ENCODE measurements around the gene GSTK1.
"Not testable (repeated sequence)": the region's sequence is repeated elsewhere in the genome, so short reads cannot be mapped to it uniquely, and the experiment has no call there.

The GSTK1 gene

GRCh38 chr7:143263266-143264195, at the start of gene GSTK1:
TSS of gene GSTK1 (plus strand) at chr7:143263441. CDS start at chr7:143263514, 73 bp downstream.
- H3K36me3 ChIP-seq (ENCODE audit: control insufficient read depth, insufficient read depth, low read length), result no peaks in the 10 kb centered on the region

DNA sequence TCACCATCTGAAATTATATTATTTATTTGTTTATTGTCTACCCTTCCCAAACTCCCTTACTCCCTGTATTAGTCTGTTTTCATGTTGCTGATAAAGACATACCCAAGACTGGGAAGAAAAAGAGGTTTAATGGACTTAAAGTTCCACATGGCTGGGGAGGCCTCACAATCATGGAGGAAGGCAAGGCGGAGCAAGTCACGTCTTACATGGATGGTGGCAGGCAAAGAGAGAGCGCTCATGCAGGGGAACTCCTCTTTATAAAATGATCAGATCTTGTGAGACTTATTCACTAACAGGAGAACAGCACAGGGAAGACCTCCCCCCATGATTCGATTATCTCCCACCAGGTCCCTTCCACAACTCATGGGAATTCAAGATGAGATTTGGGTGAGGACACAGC, 49.8 kb upstream of the GSTK1 start:
- H3K4me1 ChIP-seq (ENCODE audit: control insufficient read depth, insufficient read depth, low read length); H3K4me3 ChIP-seq (ENCODE audit: low read depth, low read length); H3K9ac ChIP-seq (ENCODE audit: low read depth, low read length); H3K9me3 ChIP-seq (ENCODE audit: control insufficient read depth, insufficient read depth, low read length); H3K36me3 ChIP-seq (ENCODE audit: control insufficient read depth, insufficient read depth, low read length); H3K27me3 ChIP-seq (ENCODE audit: control insufficient read depth, insufficient read depth, low read length): not testable (repeated sequence)

More at GRCh38 chr7:143263266-143264195, at the start of gene GSTK1:
- Histone ChIP-seq H3K27me3 (ENCODE audit: control insufficient read depth, insufficient read depth, low read length) (peaks cover 7% of the 10 kb centered on the region), H3K4me1 (ENCODE audit: control insufficient read depth, insufficient read depth, low read length) (peaks cover 3% of the 10 kb centered on the region), H3K9ac (ENCODE audit: low read depth, low read length) (peak within 1 kb of the TSS; percentile 83), H3K4me3 (ENCODE audit: low read depth, low read length) (peak within 1 kb of the TSS; percentile 89), H3K9me3 (ENCODE audit: control insufficient read depth, insufficient read depth, low read length) (no peaks in the 10 kb centered on the region)

DNA sequence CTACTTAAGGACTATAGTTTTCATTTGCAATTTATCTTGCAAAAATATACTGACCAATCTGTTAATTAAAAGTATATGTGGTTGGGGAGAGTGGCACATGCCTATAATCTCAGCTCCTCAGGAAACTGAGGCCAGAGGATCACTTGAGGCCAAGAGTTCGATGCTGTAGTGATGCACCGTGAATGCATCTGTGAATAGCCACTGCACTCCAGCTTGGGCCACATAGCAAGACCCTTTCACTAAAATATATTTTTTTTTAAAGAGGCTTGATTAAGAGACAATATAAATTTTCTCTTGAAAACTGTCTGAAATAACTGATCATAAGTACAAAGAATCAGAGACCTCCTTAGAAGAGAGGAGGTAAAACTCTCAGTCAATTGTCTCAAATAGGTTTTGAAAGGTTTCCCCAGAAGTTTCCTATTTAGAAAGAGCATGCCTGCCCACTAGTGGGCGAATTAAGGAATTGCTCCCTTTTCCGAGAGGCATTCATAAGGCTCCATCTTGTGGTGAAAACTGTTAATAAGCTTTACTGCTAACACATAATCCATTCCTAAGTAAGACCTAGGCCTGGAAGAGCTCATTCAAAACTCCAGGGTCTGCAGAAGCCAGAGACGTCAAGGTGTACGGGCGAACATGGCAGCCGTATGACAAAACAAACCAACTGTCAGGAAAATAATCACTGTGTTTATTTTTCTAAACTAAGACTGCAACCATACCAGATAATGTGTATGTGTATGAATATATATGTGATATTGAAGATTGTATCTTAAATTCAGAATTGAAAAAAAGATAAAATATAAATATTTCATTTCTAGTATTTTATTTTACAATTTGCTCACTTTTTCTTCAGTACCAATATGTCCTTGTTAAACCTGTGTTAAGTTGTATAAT, 48.2 kb upstream of the GSTK1 start:
- Histone ChIP-seq H3K9ac (ENCODE audit: low read depth, low read length) (no peak overlapping the region), H3K36me3 (ENCODE audit: control insufficient read depth, insufficient read depth, low read length) (no peaks in the 10 kb centered on the region), H3K27me3 (ENCODE audit: control insufficient read depth, insufficient read depth, low read length) (no peaks in the 10 kb centered on the region), H3K9me3 (ENCODE audit: control insufficient read depth, insufficient read depth, low read length) (no peaks in the 10 kb centered on the region), H3K4me3 (ENCODE audit: low read depth, low read length) (no peak overlapping the region), H3K4me1 (ENCODE audit: control insufficient read depth, insufficient read depth, low read length) (no peaks in the 10 kb centered on the region)

DNA sequence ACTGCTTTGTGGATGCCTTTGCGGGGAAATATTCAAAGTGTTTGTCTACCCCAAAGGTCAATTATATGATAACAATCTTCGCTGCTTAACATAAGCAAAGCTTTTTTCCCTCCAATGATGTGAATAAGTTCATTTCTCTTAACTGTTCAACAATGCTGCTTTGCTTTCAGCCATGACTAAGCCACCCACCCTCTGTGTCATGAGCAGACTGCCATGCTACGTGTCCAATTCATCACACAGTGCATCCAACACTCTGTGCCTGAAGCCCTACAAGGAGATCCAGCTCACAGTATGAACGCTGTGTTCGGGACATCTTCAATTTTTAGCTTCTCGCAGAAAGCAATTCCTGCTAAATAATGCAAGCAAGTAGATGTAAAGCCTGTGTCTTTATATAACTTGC, 47.1 kb upstream of the GSTK1 start:
- Histone ChIP-seq H3K4me3 (ENCODE audit: low read depth, low read length) (no peak overlapping the region), H3K4me1 (ENCODE audit: control insufficient read depth, insufficient read depth, low read length) (no peaks in the 10 kb centered on the region)

DNA sequence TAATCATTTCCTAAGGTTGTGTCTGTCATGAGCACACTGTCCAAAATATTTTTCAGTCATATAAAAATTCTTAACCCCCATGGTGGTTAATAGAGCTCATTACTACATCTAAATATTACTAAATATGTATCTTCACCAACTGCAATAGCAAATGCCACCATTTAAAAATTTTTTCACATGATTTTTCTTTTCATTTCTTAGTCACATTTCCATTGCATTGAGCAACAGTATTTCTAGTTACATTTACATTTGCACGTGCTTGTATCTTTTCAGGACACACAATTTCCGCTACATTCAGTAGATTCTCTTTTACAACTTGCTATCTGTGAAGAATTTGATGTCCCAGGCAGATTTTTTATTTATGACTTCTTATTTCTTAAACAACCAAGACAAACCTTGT, 46.6 kb upstream of the GSTK1 start:
- Histone ChIP-seq H3K9ac (ENCODE audit: low read depth, low read length) (no peak overlapping the region), H3K4me1 (ENCODE audit: control insufficient read depth, insufficient read depth, low read length) (no peaks in the 10 kb centered on the region), H3K4me3 (ENCODE audit: low read depth, low read length) (no peak overlapping the region), H3K27me3 (ENCODE audit: control insufficient read depth, insufficient read depth, low read length) (no peaks in the 10 kb centered on the region), H3K36me3 (ENCODE audit: control insufficient read depth, insufficient read depth, low read length) (no peaks in the 10 kb centered on the region), H3K9me3 (ENCODE audit: control insufficient read depth, insufficient read depth, low read length) (no peaks in the 10 kb centered on the region)

More for the DNA sequence above, 47.1 kb upstream of the GSTK1 start:
- Histone ChIP-seq H3K27me3 (ENCODE audit: control insufficient read depth, insufficient read depth, low read length) (no peaks in the 10 kb centered on the region), H3K9me3 (ENCODE audit: control insufficient read depth, insufficient read depth, low read length) (no peaks in the 10 kb centered on the region), H3K36me3 (ENCODE audit: control insufficient read depth, insufficient read depth, low read length) (no peaks in the 10 kb centered on the region), H3K9ac (ENCODE audit: low read depth, low read length) (no peak overlapping the region)

GRCh38 chr7:143217806-143218205, 45.4 kb upstream of the GSTK1 start:
- H3K9me3 ChIP-seq (ENCODE audit: control insufficient read depth, insufficient read depth, low read length), result no peaks in the 10 kb centered on the region

GRCh38 chr7:143221286-143221685, 42.0 kb upstream of the GSTK1 start:
- no peaks in the 10 kb centered on the region for H3K4me1 ChIP-seq (ENCODE audit: control insufficient read depth, insufficient read depth, low read length)
- no peaks in the 10 kb centered on the region for H3K9me3 ChIP-seq (ENCODE audit: control insufficient read depth, insufficient read depth, low read length)
- H3K4me3 ChIP-seq (ENCODE audit: low read depth, low read length), result no peak overlapping the region
- H3K9ac ChIP-seq (ENCODE audit: low read depth, low read length), result no peak overlapping the region
- no peaks in the 10 kb centered on the region for H3K36me3 ChIP-seq (ENCODE audit: control insufficient read depth, insufficient read depth, low read length)
- no peaks in the 10 kb centered on the region for H3K27me3 ChIP-seq (ENCODE audit: control insufficient read depth, insufficient read depth, low read length)

More at GRCh38 chr7:143217806-143218205, 45.4 kb upstream of the GSTK1 start:
- Histone ChIP-seq H3K4me3 (ENCODE audit: low read depth, low read length) (no peak overlapping the region), H3K36me3 (ENCODE audit: control insufficient read depth, insufficient read depth, low read length) (no peaks in the 10 kb centered on the region), H3K4me1 (ENCODE audit: control insufficient read depth, insufficient read depth, low read length) (no peaks in the 10 kb centered on the region), H3K9ac (ENCODE audit: low read depth, low read length) (no peak overlapping the region), H3K27me3 (ENCODE audit: control insufficient read depth, insufficient read depth, low read length) (no peaks in the 10 kb centered on the region)

GRCh38 chr7:143221737-143222136, 41.5 kb upstream of the GSTK1 start, which contains the start of gene TAS2R40:
TSS of gene TAS2R40 (plus strand) at chr7:143222037. CDS start at chr7:143222079, 42 bp downstream.
- Histone ChIP-seq H3K9me3 (ENCODE audit: control insufficient read depth, insufficient read depth, low read length) (no peaks in the 10 kb centered on the region), H3K36me3 (ENCODE audit: control insufficient read depth, insufficient read depth, low read length) (no peaks in the 10 kb centered on the region), H3K27me3 (ENCODE audit: control insufficient read depth, insufficient read depth, low read length) (no peaks in the 10 kb centered on the region), H3K4me3 (ENCODE audit: low read depth, low read length) (no peak within 1 kb of the TSS), H3K4me1 (ENCODE audit: control insufficient read depth, insufficient read depth, low read length) (no peaks in the 10 kb centered on the region), H3K9ac (ENCODE audit: low read depth, low read length) (no peak within 1 kb of the TSS)

DNA sequence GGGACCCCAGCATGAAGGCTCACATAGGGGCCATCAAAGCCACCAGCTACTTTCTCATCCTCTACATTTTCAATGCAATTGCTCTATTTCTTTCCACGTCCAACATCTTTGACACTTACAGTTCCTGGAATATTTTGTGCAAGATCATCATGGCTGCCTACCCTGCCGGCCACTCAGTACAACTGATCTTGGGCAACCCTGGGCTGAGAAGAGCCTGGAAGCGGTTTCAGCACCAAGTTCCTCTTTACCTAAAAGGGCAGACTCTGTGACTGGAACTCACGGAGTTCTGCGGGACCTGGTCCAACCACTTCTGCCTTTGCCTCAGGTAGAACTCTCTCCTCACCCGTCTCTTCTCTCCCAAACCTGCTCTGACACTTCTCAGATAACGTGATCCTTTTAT, 40.5 kb upstream of the GSTK1 start:
- Histone ChIP-seq H3K9me3 (ENCODE audit: control insufficient read depth, insufficient read depth, low read length) (no peaks in the 10 kb centered on the region), H3K4me1 (ENCODE audit: control insufficient read depth, insufficient read depth, low read length) (no peaks in the 10 kb centered on the region), H3K27me3 (ENCODE audit: control insufficient read depth, insufficient read depth, low read length) (no peaks in the 10 kb centered on the region), H3K4me3 (ENCODE audit: low read depth, low read length) (no peak overlapping the region), H3K9ac (ENCODE audit: low read depth, low read length) (no peak overlapping the region), H3K36me3 (ENCODE audit: control insufficient read depth, insufficient read depth, low read length) (no peaks in the 10 kb centered on the region)

DNA sequence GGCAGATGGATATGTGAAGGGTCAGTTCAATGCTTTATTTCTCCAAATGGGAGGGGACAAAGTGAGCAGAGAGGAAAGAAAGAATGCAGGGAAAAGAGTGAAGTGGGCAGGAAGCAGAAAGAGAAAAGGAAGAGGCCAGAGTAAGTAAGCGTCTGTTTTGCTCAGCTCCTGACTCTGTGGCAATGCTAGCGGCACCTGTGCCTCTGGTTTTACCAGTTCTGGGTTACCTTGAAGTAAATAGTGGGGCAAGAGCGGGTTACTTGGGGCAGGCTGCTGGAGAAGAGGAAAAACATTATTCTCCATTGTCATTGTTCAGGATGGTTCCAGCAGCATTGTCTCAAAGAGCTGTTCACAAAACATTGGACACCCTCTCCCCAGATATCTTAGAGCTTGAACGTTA, 39.5 kb upstream of the GSTK1 start:
- H3K9ac ChIP-seq (ENCODE audit: low read depth, low read length), result no peak overlapping the region
- no peaks in the 10 kb centered on the region for H3K36me3 ChIP-seq (ENCODE audit: control insufficient read depth, insufficient read depth, low read length)
- H3K27me3 ChIP-seq (ENCODE audit: control insufficient read depth, insufficient read depth, low read length), result no peaks in the 10 kb centered on the region
- no peaks in the 10 kb centered on the region for H3K9me3 ChIP-seq (ENCODE audit: control insufficient read depth, insufficient read depth, low read length)
- H3K4me1 ChIP-seq (ENCODE audit: control insufficient read depth, insufficient read depth, low read length), result no peaks in the 10 kb centered on the region
- no peak overlapping the region for H3K4me3 ChIP-seq (ENCODE audit: low read depth, low read length)

DNA sequence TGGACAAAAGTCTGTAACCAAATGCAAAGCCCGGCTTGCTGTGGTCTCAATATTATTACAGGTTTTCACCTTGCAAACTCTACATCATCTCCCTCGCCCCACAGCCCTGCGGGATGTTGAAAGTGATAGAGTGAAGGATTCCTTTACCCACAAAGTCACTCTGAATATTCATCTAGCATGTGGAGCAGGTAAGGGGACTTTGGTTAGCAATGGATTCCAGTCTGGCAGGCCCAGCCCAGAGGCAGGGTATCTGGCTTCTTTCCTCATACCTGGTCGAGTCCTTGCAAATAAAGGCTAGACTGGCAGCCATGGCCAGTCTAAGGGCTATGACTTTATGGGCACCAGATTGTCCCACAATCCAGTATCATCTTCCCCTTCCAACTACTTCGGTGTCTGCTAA, 38.2 kb upstream of the GSTK1 start:
- Histone ChIP-seq H3K9me3 (ENCODE audit: control insufficient read depth, insufficient read depth, low read length) (no peaks in the 10 kb centered on the region), H3K27me3 (ENCODE audit: control insufficient read depth, insufficient read depth, low read length) (no peaks in the 10 kb centered on the region), H3K9ac (ENCODE audit: low read depth, low read length) (no peak overlapping the region), H3K4me3 (ENCODE audit: low read depth, low read length) (no peak overlapping the region), H3K4me1 (ENCODE audit: control insufficient read depth, insufficient read depth, low read length) (no peaks in the 10 kb centered on the region), H3K36me3 (ENCODE audit: control insufficient read depth, insufficient read depth, low read length) (no peaks in the 10 kb centered on the region)
